ENCODE data around the gene TBC1D22A.

Gene TBC1D22A

GRCh38 chr22:46855681-46856080 is 93.2 kb downstream of the TBC1D22A start:
- Histone ChIP-seq H3K36me3 (ENCODE audit: insufficient read depth, low read length) (no peaks in the 10 kb centered on the region), H3K9ac (ENCODE audit: low read depth, low read length) (no peak overlapping the region), H3K9me3 (ENCODE audit: control insufficient read depth, insufficient read depth, low read length) (no peaks in the 10 kb centered on the region), H3K4me1 (ENCODE audit: insufficient read depth, low read length) (no peaks in the 10 kb centered on the region; the same call in 1 of the 2 replicates)

DNA sequence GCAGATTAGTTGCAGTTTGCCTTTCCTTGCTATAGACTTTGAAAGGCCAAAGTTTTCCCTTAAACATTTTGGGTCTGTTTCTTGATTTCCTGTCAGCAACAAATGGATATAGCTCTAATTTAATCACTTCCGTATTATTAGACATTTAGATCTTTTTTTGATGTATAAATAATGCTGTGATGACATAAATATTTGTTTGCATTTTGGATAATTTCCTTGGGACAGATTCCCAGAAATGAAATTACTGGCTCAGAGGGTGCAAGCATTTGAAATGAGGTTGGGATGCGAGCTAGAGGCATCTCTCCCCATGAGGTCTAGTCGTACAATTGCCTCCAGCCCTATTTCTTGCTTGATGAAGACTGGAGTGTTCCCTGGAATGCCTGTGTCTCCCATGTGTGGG is 94.2 kb downstream of the TBC1D22A start:
- Histone ChIP-seq H3K9me3 (ENCODE audit: control insufficient read depth, insufficient read depth, low read length) (no peaks in the 10 kb centered on the region), H3K9ac (ENCODE audit: low read depth, low read length) (no peak overlapping the region), H3K36me3 (ENCODE audit: insufficient read depth, low read length) (no peaks in the 10 kb centered on the region), H3K4me1 (ENCODE audit: insufficient read depth, low read length) (no peaks in the 10 kb centered on the region; the same call in 1 of the 2 replicates)

DNA sequence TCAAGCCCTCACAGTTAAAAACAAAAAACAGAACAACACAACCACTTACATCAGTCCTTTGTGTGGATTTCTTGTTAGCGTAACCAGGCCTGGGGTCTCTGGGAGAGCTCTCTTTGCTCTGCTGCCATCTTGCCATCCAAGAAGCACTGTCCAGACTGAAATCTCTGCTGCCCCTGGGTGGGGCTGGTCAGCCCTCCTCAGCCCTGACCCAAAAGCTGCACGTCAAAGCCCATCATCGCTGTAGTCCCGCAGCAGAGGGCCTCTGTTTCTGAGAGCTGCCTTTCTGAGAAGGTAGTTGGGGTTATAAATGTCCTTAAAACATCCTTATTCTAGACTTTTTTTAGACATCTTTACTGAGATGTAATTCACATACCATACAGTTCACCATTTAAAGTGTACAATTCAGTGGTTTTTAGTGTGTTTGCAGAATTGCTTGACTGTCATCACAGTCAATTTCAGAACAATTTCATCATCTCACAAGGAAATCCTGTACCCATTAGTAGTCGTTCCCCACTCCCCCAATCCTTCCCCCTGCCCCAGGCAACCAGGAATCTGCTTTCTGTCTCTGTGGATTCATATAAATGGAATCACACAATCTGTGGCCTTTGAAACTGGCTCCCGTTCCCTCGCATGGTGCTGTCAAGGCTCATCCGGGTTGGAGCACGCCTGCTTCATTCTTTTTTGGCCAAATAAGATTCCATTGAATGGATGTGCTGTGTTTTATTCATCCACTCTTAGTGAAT is 94.9 kb downstream of the TBC1D22A start:
- no peaks in the 10 kb centered on the region for H3K36me3 ChIP-seq (ENCODE audit: insufficient read depth, low read length)

GRCh38 chr22:46857885-46858143 is 95.4 kb downstream of the TBC1D22A start:
- H3K36me3 ChIP-seq (ENCODE audit: insufficient read depth, low read length): no peaks in the 10 kb centered on the region
- no peaks in the 10 kb centered on the region; the same call in 1 of the 2 replicates for H3K4me1 ChIP-seq (ENCODE audit: insufficient read depth, low read length)
- no peaks in the 10 kb centered on the region for H3K9me3 ChIP-seq (ENCODE audit: control insufficient read depth, insufficient read depth, low read length)
- H3K9ac ChIP-seq (ENCODE audit: low read depth, low read length): no peak overlapping the region

More for the DNA sequence above, 94.9 kb downstream of the TBC1D22A start:
- Histone ChIP-seq H3K9me3 (ENCODE audit: control insufficient read depth, insufficient read depth, low read length) (no peaks in the 10 kb centered on the region), H3K4me1 (ENCODE audit: insufficient read depth, low read length) (no peaks in the 10 kb centered on the region; the same call in 1 of the 2 replicates), H3K9ac (ENCODE audit: low read depth, low read length) (no peak overlapping the region)

- no peak overlapping the region for H3K9ac ChIP-seq (ENCODE audit: low read depth, low read length)
- H3K4me1 ChIP-seq (ENCODE audit: insufficient read depth, low read length): peaks cover under 1% of the 10 kb centered on the region; the same call in 1 of the 2 replicates
- H3K9me3 ChIP-seq (ENCODE audit: control insufficient read depth, insufficient read depth, low read length): no peaks in the 10 kb centered on the region
- H3K36me3 ChIP-seq (ENCODE audit: insufficient read depth, low read length): no peaks in the 10 kb centered on the region
Observed at GRCh38 chr22:46858181-46858771, 95.8 kb downstream of the TBC1D22A start.

- Histone ChIP-seq H3K9ac (ENCODE audit: low read depth, low read length) (no peak overlapping the region), H3K36me3 (ENCODE audit: insufficient read depth, low read length) (no peaks in the 10 kb centered on the region; the same call in 1 of the 2 replicates), H3K9me3 (ENCODE audit: control insufficient read depth, insufficient read depth, low read length) (no peaks in the 10 kb centered on the region), H3K4me1 (ENCODE audit: insufficient read depth, low read length) (0 out of 2 replicates have a peak, but pooled peaks cover 4% of the 10 kb centered on the region)
Observed at GRCh38 chr22:46860562-46860961, 98.1 kb downstream of the TBC1D22A start.

- no peaks in the 10 kb centered on the region; the same call in 1 of the 2 replicates for H3K36me3 ChIP-seq (ENCODE audit: insufficient read depth, low read length)
- H3K9ac ChIP-seq (ENCODE audit: low read depth, low read length): no peak overlapping the region
- H3K9me3 ChIP-seq (ENCODE audit: control insufficient read depth, insufficient read depth, low read length): no peaks in the 10 kb centered on the region
- H3K4me1 ChIP-seq (ENCODE audit: insufficient read depth, low read length): 0 out of 2 replicates have a peak, but pooled peaks cover 10% of the 10 kb centered on the region
Observed at GRCh38 chr22:46861468-46862367, 99.3 kb downstream of the TBC1D22A start.

GRCh38 chr22:46862418-46863324 is 100.2 kb downstream of the TBC1D22A start:
- no peaks in the 10 kb centered on the region for H3K9me3 ChIP-seq (ENCODE audit: control insufficient read depth, insufficient read depth, low read length)
- no peaks in the 10 kb centered on the region; the same call in 1 of the 2 replicates for H3K36me3 ChIP-seq (ENCODE audit: insufficient read depth, low read length)
- no peak overlapping the region for H3K9ac ChIP-seq (ENCODE audit: low read depth, low read length)
- 0 out of 2 replicates have a peak, but pooled peaks cover 12% of the 10 kb centered on the region for H3K4me1 ChIP-seq (ENCODE audit: insufficient read depth, low read length)

- H3K36me3 ChIP-seq (ENCODE audit: insufficient read depth, low read length): no peaks in the 10 kb centered on the region; the same call in 1 of the 2 replicates
- 0 out of 2 replicates have a peak, but pooled peaks cover 12% of the 10 kb centered on the region for H3K4me1 ChIP-seq (ENCODE audit: insufficient read depth, low read length)
- H3K9ac ChIP-seq (ENCODE audit: low read depth, low read length): no peak overlapping the region
- no peaks in the 10 kb centered on the region for H3K9me3 ChIP-seq (ENCODE audit: control insufficient read depth, insufficient read depth, low read length)
Observed at GRCh38 chr22:46863794-46864193, 101.3 kb downstream of the TBC1D22A start.

- no peak overlapping the region for H3K9ac ChIP-seq (ENCODE audit: low read depth, low read length)
- H3K9me3 ChIP-seq (ENCODE audit: control insufficient read depth, insufficient read depth, low read length): no peaks in the 10 kb centered on the region
- H3K36me3 ChIP-seq (ENCODE audit: insufficient read depth, low read length): no peaks in the 10 kb centered on the region; the same call in 1 of the 2 replicates
- 0 out of 2 replicates have a peak, but pooled peaks cover 12% of the 10 kb centered on the region for H3K4me1 ChIP-seq (ENCODE audit: insufficient read depth, low read length)
Observed at GRCh38 chr22:46864314-46865051, 102.0 kb downstream of the TBC1D22A start.

DNA sequence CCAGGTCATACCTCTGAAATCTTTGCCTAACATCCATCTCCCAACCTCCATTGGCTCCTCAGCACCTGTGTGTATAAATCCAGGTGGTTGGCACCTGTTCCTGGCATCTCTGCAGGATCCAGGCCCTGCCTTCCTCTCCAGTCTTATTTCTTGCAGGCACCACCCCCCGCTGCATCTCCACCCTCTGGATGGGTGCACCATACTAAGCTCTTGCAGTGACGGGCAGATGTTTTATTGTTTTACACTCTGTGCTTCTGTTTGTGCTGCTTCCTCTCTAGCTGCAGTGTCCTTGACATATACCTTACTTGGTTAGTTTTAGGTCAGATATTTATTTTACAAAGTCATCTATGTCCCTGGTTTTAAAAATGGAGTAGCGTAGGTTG is 102.6 kb downstream of the TBC1D22A start:
- Histone ChIP-seq H3K4me1 (ENCODE audit: insufficient read depth, low read length) (0 out of 2 replicates have a peak, but pooled peaks cover 12% of the 10 kb centered on the region), H3K9ac (ENCODE audit: low read depth, low read length) (no peak overlapping the region)

GRCh38 chr22:46865642-46866041 is 103.2 kb downstream of the TBC1D22A start:
- 0 out of 2 replicates have a peak, but pooled peaks cover 12% of the 10 kb centered on the region for H3K4me1 ChIP-seq (ENCODE audit: insufficient read depth, low read length)
- no peaks in the 10 kb centered on the region for H3K9me3 ChIP-seq (ENCODE audit: control insufficient read depth, insufficient read depth, low read length)
- H3K36me3 ChIP-seq (ENCODE audit: insufficient read depth, low read length): no peaks in the 10 kb centered on the region; the same call in 1 of the 2 replicates
- H3K9ac ChIP-seq (ENCODE audit: low read depth, low read length): no peak overlapping the region

More for the DNA sequence above, 102.6 kb downstream of the TBC1D22A start:
- no peaks in the 10 kb centered on the region for H3K9me3 ChIP-seq (ENCODE audit: control insufficient read depth, insufficient read depth, low read length)
- H3K36me3 ChIP-seq (ENCODE audit: insufficient read depth, low read length): no peaks in the 10 kb centered on the region; the same call in 1 of the 2 replicates

- Histone ChIP-seq H3K9ac (ENCODE audit: low read depth, low read length) (no peak overlapping the region), H3K4me1 (ENCODE audit: insufficient read depth, low read length) (0 out of 2 replicates have a peak, but pooled peaks cover 12% of the 10 kb centered on the region), H3K36me3 (ENCODE audit: insufficient read depth, low read length) (no peaks in the 10 kb centered on the region; the same call in 1 of the 2 replicates), H3K9me3 (ENCODE audit: control insufficient read depth, insufficient read depth, low read length) (0 out of 2 replicates have a peak, but pooled peaks cover 3% of the 10 kb centered on the region)
Observed at GRCh38 chr22:46866591-46866990, 104.1 kb downstream of the TBC1D22A start.

All from ES-I3 (cell line).